ENCODE data around the gene TARBP1. TPM values are rescaled to one million over a fixed set of nuclear protein-coding genes. Genes with fewer than 3 reads are reported as not detected.
A peak's percentile ranks its signal among the peaks of the same experiment; 100 is the strongest.
"Not testable (repeated sequence)": the region's sequence is repeated elsewhere in the genome, so short reads cannot be mapped to it uniquely, and the experiment has no call there.

The TARBP1 gene
- total RNA-seq, 1 donor from 2014 or later: 38.1 TPM

GRCh38 chr1:234507089-234507488, 28.1 kb upstream of the TARBP1 start:
- no peaks in the 10 kb centered on the region for H3K36me3 Mint-ChIP-seq
- peaks cover 23% of the 10 kb centered on the region for H3K4me1 Mint-ChIP-seq (ENCODE audit: unreplicated experiment)
- H3K9me3 Mint-ChIP-seq: no peaks in the 10 kb centered on the region
- H3K27ac Mint-ChIP-seq: no peak overlapping the region
- TF ChIP-seq CTCF (conservative IDR thresholded peaks at IDR 0.05): no peak
- H3K27me3 Mint-ChIP-seq: no peaks in the 10 kb centered on the region
- H3K4me3 Mint-ChIP-seq: no peak overlapping the region
- DNase-seq (ENCODE audit: extremely low spot score, unreplicated experiment): no peak

GRCh38 chr1:234505769-234506102, 26.8 kb upstream of the TARBP1 start:
- H3K4me1 Mint-ChIP-seq (ENCODE audit: unreplicated experiment): peaks cover 35% of the 10 kb centered on the region
- no peak for TF ChIP-seq CTCF (conservative IDR thresholded peaks at IDR 0.05)
- H3K36me3 Mint-ChIP-seq: no peaks in the 10 kb centered on the region
- H3K4me3 Mint-ChIP-seq: no peak overlapping the region
- no peak overlapping the region for H3K27ac Mint-ChIP-seq
- no peaks in the 10 kb centered on the region for H3K9me3 Mint-ChIP-seq
- H3K27me3 Mint-ChIP-seq: no peaks in the 10 kb centered on the region
- DNase-seq (ENCODE audit: extremely low spot score, unreplicated experiment): no peak

GRCh38 chr1:234504969-234505768, 26.2 kb upstream of the TARBP1 start:
- no peaks in the 10 kb centered on the region for H3K9me3 Mint-ChIP-seq
- no peak for TF ChIP-seq CTCF (conservative IDR thresholded peaks at IDR 0.05)
- H3K4me1 Mint-ChIP-seq (ENCODE audit: unreplicated experiment): peaks cover 40% of the 10 kb centered on the region
- H3K27ac Mint-ChIP-seq: no peak overlapping the region
- H3K27me3 Mint-ChIP-seq: no peaks in the 10 kb centered on the region
- no peak overlapping the region for H3K4me3 Mint-ChIP-seq
- no peaks in the 10 kb centered on the region for H3K36me3 Mint-ChIP-seq
- DNase-seq (ENCODE audit: extremely low spot score, unreplicated experiment): no peak

GRCh38 chr1:234504251-234504650, 25.3 kb upstream of the TARBP1 start:
- not testable (repeated sequence) for H3K27me3 Mint-ChIP-seq; H3K9me3 Mint-ChIP-seq; DNase-seq (ENCODE audit: extremely low spot score, unreplicated experiment); H3K4me3 Mint-ChIP-seq; H3K36me3 Mint-ChIP-seq
- H3K27ac Mint-ChIP-seq: peak overlapping the region; percentile 24
- H3K4me1 Mint-ChIP-seq (ENCODE audit: unreplicated experiment): peaks cover 41% of the 10 kb centered on the region

GRCh38 chr1:234503193-234504050, 24.4 kb upstream of the TARBP1 start:
- no peaks in the 10 kb centered on the region for H3K36me3 Mint-ChIP-seq

More at GRCh38 chr1:234503193-234504050, 24.4 kb upstream of the TARBP1 start:
- Mint-ChIP-seq H3K4me3 (no peak overlapping the region), H3K9me3 (no peaks in the 10 kb centered on the region), H3K4me1 (ENCODE audit: unreplicated experiment) (peaks cover 49% of the 10 kb centered on the region), H3K27ac (no peak overlapping the region), H3K27me3 (no peaks in the 10 kb centered on the region)
- no peak for TF ChIP-seq CTCF (conservative IDR thresholded peaks at IDR 0.05)
- DNase-seq (ENCODE audit: extremely low spot score, unreplicated experiment): no peak
